Placental epithelial cell (primary cell): ENCODE results near the gene B3GNT8. TPM values are rescaled to one million over a fixed set of nuclear protein-coding genes. Genes with fewer than 3 reads are reported as not detected.

ENCODE experiments used
- small RNA-seq: library from RNA; depleted of rRNA; stranded (forward); fragments of <200 nt; gene quantifications from one replicate; pipeline ENCODE3, GENCODE V24; 2012
- total RNA-seq: library from RNA; depleted of rRNA; stranded (reverse); fragments of >200 nt; gene quantifications from 2 replicates; pipeline ENCODE4 v1.2.3, GENCODE V29; 2012

Gene B3GNT8
- total RNA-seq = 4.4 and 6.3 TPM in 2 replicates

GRCh38 chr19:41426952-41427646 lies at the start of gene B3GNT8:
B3GNT8 (minus strand) TSS chr19:41427374; CDS start chr19:41426778, 596 bp downstream.

GRCh38 chr19:41442473-41443355 lies 15.5 kb upstream of the B3GNT8 start, which contains the start of gene ERICH4:
ERICH4 (plus strand) TSS chr19:41443156; CDS start chr19:41443170, 14 bp downstream.

DNA sequence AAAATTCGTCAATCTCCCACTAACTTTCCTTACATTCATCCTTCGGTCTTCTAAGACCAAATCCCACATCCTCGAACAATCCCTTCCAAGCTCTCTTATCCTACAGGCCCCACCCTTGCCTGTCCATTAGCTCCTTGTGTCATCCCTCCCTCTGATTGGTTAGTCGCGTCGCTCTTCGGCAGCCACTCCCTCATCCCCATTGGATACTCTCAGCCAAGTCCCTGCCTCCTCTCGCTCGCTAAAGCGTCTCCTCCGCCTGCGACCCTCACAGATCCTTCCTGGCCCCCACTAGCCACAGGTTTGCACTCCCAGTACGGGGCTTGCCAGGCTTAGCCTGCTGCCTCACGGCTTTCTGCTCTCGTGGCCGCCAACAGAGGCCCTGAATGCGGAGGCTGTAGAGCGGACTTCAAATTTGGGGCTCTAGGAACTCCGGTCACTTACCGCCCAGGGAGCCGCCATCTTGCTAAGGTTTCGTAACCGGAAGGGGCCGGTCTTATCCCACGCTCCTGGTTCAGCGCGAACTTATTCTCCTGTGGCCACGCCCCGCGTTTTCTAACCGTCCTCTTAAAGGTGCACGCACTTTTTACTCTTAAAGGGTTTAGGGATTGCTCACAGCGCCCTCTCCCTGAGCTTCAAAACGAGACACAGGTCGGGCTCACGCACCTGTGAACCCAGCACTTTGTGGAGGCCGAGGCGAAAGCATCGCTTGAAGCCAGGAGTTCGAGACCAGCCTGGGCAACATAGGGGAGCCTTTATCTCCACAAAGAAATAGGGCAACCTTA lies 12.5 kb upstream of the B3GNT8 start, which contains the start of gene DMAC2:
DMAC2 (minus strand) TSS at position 472 of the 782 bp plus-strand sequence; CDS start at position 459, 13 bp downstream.

DNA sequence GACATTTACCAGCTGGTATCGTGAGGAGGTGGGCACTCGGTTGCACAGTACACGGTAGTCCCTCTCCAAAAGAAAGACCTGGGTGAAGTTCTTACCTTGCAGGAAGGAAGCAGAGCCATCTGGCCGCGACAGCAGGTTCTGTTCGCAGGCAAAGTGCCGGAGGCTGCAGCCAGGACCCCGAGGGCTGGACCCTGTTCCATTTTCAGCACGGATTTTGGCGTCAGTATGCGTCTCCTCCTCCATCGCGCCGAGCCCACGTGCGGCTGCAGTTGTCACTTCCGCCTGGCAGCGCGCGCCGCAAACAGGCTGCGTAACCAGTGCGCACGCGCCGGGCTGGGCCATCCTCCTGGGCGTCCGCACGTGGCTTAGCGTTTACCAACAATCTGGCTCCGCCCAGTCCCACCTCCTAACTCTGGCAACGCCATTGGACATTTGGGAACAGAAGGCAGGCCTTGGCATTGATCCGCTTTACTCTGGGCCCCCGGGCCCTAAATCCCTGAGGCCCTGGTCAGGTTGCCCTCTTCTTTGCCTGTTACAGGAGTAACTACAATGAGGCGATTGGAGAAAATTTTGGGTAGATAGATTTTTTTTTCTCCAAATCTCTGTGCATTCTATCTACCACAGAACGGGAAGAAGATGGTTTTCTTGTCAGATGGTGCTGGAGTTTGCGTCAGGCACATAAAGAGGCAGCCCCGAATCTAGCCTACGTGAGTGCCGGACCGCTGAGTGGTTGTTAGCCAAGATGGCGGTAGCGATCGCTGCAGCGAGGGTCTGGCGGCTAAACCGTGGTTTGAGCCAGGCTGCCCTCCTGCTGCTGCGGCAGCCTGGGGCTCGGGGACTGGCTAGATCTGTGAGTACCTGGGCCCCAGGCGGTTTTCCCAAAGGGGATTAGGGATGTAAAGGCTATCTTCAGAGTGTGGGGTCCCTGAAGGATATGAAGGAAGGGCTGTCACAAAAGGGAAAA lies 29.8 kb downstream of the B3GNT8 start, which contains the start of the genes BCKDHA and EXOSC5:
BCKDHA (plus strand) TSS at position 733 of the 964 bp plus-strand sequence; CDS start at position 743, 10 bp downstream.
EXOSC5 (minus strand) TSS at position 274 of the 964 bp plus-strand sequence; CDS start at position 243, 31 bp downstream.

DNA sequence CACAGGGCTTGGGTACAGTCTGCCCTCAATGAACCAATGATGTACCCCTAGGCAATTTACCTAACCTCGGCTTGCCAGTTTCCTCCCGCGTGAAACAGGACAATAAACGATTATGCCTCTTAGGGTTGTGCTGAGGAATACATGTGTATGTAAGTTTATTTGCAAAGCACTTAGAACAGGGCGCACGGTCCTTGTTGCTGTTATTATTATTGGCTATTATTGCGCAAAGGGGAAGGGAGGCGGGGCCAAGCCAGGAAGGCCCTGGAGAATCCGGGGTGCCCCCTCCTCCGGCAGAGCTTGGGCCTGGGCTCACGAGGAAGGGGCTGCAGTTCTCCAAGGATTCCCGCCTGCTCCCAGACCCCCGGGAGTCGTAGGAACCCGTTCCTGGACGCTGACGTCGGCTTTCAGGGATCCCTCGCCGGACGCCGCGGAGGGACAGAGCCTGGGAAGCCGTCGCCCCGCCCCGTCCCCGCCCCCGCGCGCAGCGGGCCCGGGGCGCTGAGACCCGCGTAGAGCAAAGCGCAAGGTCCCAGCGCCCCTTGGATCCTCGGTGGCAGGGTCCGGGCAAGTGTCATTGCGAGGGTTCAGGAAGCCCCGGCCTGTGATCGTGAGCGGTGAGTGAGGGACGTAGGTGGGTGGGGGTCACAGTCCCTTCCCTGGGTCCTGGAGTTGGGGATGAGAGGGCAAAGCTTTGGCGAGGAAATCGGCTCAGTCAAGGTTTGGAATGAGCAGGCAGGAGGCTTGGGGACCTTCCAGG lies 50.8 kb downstream of the B3GNT8 start, which contains the start of gene TMEM91:
TMEM91 (plus strand) TSS at position 293 of the 757 bp plus-strand sequence. CDS start 1,777 bp downstream, outside the sequence.

Small RNA genes within 50 kb of the gene (small RNA-seq; reads per million reads assigned to genes)
- not detected for gene RF00017

Other genes starting within 250 kb of the B3GNT8 start
- 0.39 and 1.7 TPM in 2 replicates for gene CYP2S1, start 234.2 kb downstream of the B3GNT8 start, total RNA-seq
- 66.0 and 380 TPM in 2 replicates for gene AXL, start 208.2 kb downstream of the B3GNT8 start, total RNA-seq
- gene HNRNPUL1, start 163.0 kb downstream of the B3GNT8 start, total RNA-seq = 133 and 139 TPM in 2 replicates
- gene CCDC97, start 117.2 kb downstream of the B3GNT8 start, total RNA-seq = 12.2 and 14.2 TPM in 2 replicates
- 10.8 and 29.8 TPM in 2 replicates for gene TGFB1, start 73.5 kb downstream of the B3GNT8 start, total RNA-seq
- 3.9 and 7.9 TPM in 2 replicates for gene B9D2, start 63.2 kb downstream of the B3GNT8 start, total RNA-seq
- 3.4 and 12.2 TPM in 2 replicates for gene TMEM91, start 50.8 kb downstream of the B3GNT8 start, total RNA-seq
- gene EXOSC5, start 30.0 kb downstream of the B3GNT8 start, total RNA-seq = 11.4 and 16.2 TPM in 2 replicates
- 34.7 and 41.2 TPM in 2 replicates for gene BCKDHA, start 29.6 kb downstream of the B3GNT8 start, total RNA-seq
- gene DMAC2, start 12.5 kb upstream of the B3GNT8 start, total RNA-seq = 42.4 and 46.4 TPM in 2 replicates
- gene ERICH4, start 15.8 kb upstream of the B3GNT8 start, total RNA-seq = not detected in 2 replicates
- gene CEACAM21, start 148.8 kb upstream of the B3GNT8 start, total RNA-seq = not detected in 2 replicates
- gene CEACAM4, start 199.7 kb upstream of the B3GNT8 start, total RNA-seq = not detected in 2 replicates